ENCODE data around the gene SLC25A47.

Gene SLC25A47

DNA sequence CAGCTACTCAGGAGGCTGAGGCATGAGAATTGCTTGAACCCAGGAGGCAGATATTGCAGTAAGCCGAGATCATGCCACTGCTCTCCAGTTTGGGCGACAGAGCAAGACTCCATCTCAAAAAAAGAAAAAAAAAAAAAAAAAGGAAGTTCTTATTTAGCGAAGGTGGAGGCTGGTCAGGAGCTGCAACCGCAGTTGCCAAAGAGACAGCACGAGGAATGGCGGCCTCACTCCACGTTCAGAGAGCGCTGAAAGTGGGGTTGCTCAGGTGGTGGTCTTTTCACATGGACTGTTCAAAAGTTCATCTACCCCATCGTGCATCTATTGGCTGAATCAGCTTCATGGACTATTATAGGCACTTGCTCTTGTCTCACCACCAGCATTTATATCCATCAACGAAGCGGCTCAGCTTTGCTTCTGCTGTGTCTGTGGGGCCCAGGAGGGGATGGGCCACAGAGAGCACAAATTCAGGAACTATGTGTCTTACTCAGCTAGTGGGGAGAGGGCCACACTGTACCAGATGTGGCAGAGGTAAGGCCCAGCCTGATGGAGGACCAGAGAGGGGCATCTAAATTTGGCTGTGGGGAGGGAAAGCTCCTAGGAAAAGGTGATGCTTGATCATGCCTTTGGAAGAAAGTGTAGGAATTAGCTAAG is 27.3 kb downstream of the SLC25A47 start:
- H3F3A ChIP-seq (ENCODE audit: control insufficient read depth, insufficient read depth): no peaks in the 10 kb centered on the region
- no peak overlapping the region for H3K4me3 ChIP-seq (ENCODE audit: low read length)
- no peak overlapping the region for H3K4me2 ChIP-seq (ENCODE audit: low read length)
- peaks cover 72% of the 10 kb centered on the region for H3K36me3 ChIP-seq (ENCODE audit: control insufficient read depth, low read length)
- H3K9me3 ChIP-seq (ENCODE audit: control insufficient read depth, insufficient read depth, low read length): no peaks in the 10 kb centered on the region
- no peaks in the 10 kb centered on the region for H3K27me3 ChIP-seq (ENCODE audit: control insufficient read depth, low read length)
- no peak for TF ChIP-seq EZH2phosphoT487 (IDR thresholded peaks at IDR 0.05; ENCODE audit: borderline replicate concordance, low read length)
- TF ChIP-seq, protein P1, sequence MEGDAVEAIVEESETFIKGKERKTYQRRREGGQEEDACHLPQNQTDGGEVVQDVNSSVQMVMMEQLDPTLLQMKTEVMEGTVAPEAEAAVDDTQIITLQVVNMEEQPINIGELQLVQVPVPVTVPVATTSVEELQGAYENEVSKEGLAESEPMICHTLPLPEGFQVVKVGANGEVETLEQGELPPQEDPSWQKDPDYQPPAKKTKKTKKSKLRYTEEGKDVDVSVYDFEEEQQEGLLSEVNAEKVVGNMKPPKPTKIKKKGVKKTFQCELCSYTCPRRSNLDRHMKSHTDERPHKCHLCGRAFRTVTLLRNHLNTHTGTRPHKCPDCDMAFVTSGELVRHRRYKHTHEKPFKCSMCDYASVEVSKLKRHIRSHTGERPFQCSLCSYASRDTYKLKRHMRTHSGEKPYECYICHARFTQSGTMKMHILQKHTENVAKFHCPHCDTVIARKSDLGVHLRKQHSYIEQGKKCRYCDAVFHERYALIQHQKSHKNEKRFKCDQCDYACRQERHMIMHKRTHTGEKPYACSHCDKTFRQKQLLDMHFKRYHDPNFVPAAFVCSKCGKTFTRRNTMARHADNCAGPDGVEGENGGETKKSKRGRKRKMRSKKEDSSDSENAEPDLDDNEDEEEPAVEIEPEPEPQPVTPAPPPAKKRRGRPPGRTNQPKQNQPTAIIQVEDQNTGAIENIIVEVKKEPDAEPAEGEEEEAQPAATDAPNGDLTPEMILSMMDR (IDR thresholded peaks at IDR 0.05; ENCODE audit: low read depth, low read length, poor library complexity, severe bottlenecking): no peak
- H4K20me1 ChIP-seq (ENCODE audit: control insufficient read depth, insufficient read depth, low read depth, low read length): no peaks in the 10 kb centered on the region
- H3K4me1 ChIP-seq (ENCODE audit: control insufficient read depth, low read length): no peaks in the 10 kb centered on the region
- H3K79me2 ChIP-seq (ENCODE audit: control insufficient read depth, low read length): no peaks in the 10 kb centered on the region
- H3K27ac ChIP-seq (ENCODE audit: low read depth, low read length): no peak overlapping the region
- no peaks in the 10 kb centered on the region for H3K9me2 ChIP-seq (replicated peaks; ENCODE audit: control insufficient read depth, low read length)

DNA sequence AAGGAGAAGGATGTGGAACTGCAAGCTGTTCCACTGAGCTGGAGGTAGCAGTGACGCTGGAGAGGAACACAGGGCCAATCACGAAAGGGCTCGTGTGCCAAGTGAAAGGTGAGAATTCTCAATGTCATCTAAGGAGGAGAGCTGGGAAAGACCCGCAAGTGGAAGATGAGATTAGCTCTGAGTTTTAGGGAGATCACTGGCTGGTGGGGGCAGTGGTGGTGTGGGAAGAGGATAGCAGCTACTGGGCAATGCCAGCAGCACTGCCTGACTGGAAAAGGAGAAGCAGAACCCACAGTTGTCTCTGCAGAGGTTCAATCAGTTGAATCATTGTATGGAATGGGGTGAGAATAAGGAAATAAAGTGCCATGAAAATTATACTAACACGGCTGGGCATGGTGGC is 27.8 kb downstream of the SLC25A47 start:
- H4K20me1 ChIP-seq (ENCODE audit: control insufficient read depth, insufficient read depth, low read depth, low read length): no peaks in the 10 kb centered on the region
- no peak for TF ChIP-seq EZH2phosphoT487 (IDR thresholded peaks at IDR 0.05; ENCODE audit: borderline replicate concordance, low read length)
- TF ChIP-seq, protein P1 (IDR thresholded peaks at IDR 0.05; ENCODE audit: low read depth, low read length, poor library complexity, severe bottlenecking): no peak
- peaks cover 74% of the 10 kb centered on the region for H3K36me3 ChIP-seq (ENCODE audit: control insufficient read depth, low read length)
- no peaks in the 10 kb centered on the region for H3K9me2 ChIP-seq (replicated peaks; ENCODE audit: control insufficient read depth, low read length)
- no peak overlapping the region for H3K4me3 ChIP-seq (ENCODE audit: low read length)
- no peaks in the 10 kb centered on the region for H3K27me3 ChIP-seq (ENCODE audit: control insufficient read depth, low read length)
- H3K4me2 ChIP-seq (ENCODE audit: low read length): no peak overlapping the region
- H3F3A ChIP-seq (ENCODE audit: control insufficient read depth, insufficient read depth): no peaks in the 10 kb centered on the region
- no peaks in the 10 kb centered on the region for H3K79me2 ChIP-seq (ENCODE audit: control insufficient read depth, low read length)
- H3K4me1 ChIP-seq (ENCODE audit: control insufficient read depth, low read length): no peaks in the 10 kb centered on the region
- H3K9me3 ChIP-seq (ENCODE audit: control insufficient read depth, insufficient read depth, low read length): no peaks in the 10 kb centered on the region
- H3K27ac ChIP-seq (ENCODE audit: low read depth, low read length): no peak overlapping the region

DNA sequence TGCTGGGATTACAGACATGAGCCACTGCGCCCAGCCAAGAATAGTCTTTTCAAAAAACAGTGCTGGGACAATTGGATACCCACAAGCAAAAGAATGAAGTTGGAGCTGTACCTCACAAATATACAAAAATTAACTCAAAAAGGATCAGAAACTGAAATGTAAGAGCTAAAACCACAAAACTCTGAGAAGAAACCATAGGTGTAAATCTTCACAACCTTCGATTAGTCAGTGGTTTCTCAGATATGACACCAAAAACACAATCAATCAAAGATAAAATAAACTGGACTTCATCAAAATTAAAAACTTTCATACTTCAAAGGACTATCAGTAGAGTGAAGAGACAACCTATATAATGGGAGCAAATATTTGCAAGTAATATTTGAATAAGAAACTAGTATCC is 35.3 kb downstream of the SLC25A47 start:
- no peak overlapping the region for H3K4me2 ChIP-seq (ENCODE audit: low read length)
- no peaks in the 10 kb centered on the region for H3K79me2 ChIP-seq (ENCODE audit: control insufficient read depth, low read length)
- peaks cover 77% of the 10 kb centered on the region for H3K36me3 ChIP-seq (ENCODE audit: control insufficient read depth, low read length)
- no peaks in the 10 kb centered on the region for H4K20me1 ChIP-seq (ENCODE audit: control insufficient read depth, insufficient read depth, low read depth, low read length)
- TF ChIP-seq, protein P1 (IDR thresholded peaks at IDR 0.05; ENCODE audit: low read depth, low read length, poor library complexity, severe bottlenecking): no peak
- TF ChIP-seq EZH2phosphoT487 (IDR thresholded peaks at IDR 0.05; ENCODE audit: borderline replicate concordance, low read length): no peak
- H3K4me1 ChIP-seq (ENCODE audit: control insufficient read depth, low read length): no peaks in the 10 kb centered on the region
- H3K4me3 ChIP-seq (ENCODE audit: low read length): no peak overlapping the region
- H3K9me2 ChIP-seq (replicated peaks; ENCODE audit: control insufficient read depth, low read length): no peaks in the 10 kb centered on the region
- H3K27me3 ChIP-seq (ENCODE audit: control insufficient read depth, low read length): no peaks in the 10 kb centered on the region
- no peaks in the 10 kb centered on the region for H3K9me3 ChIP-seq (ENCODE audit: control insufficient read depth, insufficient read depth, low read length)
- H3F3A ChIP-seq (ENCODE audit: control insufficient read depth, insufficient read depth): no peaks in the 10 kb centered on the region
- H3K27ac ChIP-seq (ENCODE audit: low read depth, low read length): no peak overlapping the region
